Activated naive CD4-positive, alpha-beta T cell treated with anti-CD3 and anti-CD28 coated beads, Interleukin-2, amount 50 U/mL, for 16 hours (primary cell): Measurements from ENCODE around the gene DLX5.
A peak's percentile ranks its signal among the peaks of the same experiment; 100 is the strongest.

Experiments
- DNase-seq: peaks from one replicate; pipeline ENCODE4 v3.0.0-alpha.2; 2020

Gene DLX5

DNA sequence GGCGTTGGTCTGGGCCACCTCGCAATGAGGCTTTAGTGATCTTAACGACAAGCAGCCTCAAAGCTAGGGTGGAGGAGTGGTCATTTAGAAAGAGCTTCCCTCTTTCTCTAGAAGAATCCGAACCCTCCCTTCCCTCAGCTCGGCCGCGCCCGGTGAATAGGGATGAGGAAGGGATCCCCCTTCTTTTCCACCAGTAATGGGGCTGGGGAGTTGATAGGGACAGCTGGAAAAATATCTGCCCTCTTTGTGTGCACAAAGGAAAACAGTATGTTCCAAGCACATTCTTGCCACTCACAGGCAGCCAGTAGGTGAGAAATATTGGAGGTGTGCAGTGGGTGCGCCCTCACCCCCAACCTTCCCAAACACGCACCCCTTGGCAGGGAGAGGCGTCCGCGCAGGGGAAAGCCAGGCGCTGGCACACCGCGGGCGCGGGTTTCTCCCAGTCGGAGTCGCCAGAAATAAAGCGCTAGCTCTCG is 6.5 kb downstream of the DLX5 start:
- DNase-seq = no peak

DNA sequence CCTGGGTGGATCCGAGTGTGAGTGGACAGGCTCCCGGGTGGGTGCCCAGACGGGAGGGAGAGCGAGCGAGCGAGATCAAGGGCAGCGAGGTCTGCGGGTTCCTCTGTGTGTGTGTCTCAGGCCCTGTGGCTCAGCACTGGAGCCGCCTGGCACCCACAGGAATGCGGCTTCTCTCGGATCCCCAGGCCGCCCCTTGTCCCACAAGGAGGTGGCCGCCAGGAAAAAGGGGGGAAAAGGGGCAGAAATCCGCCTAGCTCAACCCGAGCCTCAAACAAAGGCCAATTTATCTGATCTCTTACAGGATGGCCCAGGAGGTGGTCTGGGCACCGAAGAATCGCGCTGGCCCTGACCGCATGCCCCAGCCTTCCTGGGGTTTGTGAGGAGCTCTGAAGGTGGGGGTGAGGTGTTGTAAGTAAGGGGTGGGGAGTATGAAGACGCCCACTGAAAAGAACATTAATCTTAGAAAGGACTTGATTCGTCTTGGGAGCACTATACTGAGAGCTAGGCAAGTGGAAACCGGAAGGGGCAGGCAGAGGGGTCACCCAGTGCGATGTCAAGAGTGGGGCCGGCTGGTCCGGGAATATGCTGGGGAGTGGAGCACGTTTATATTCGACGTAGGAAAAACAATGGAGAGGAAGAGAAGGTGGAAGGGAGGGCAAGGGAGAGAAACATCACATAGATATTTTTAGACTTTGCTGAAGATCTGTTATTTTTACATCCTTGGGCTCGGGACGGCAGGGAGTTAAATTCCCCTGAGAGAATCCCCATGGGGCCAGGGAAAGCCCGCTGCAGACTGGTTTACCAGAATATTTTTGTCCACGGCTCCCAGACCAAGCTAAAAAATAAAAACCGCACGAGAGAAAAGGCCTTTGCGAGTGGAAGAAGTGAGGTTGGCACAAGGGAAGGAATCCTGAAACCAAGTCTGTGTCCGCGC is 7.2 kb downstream of the DLX5 start:
- DNase-seq = no peak

DNA sequence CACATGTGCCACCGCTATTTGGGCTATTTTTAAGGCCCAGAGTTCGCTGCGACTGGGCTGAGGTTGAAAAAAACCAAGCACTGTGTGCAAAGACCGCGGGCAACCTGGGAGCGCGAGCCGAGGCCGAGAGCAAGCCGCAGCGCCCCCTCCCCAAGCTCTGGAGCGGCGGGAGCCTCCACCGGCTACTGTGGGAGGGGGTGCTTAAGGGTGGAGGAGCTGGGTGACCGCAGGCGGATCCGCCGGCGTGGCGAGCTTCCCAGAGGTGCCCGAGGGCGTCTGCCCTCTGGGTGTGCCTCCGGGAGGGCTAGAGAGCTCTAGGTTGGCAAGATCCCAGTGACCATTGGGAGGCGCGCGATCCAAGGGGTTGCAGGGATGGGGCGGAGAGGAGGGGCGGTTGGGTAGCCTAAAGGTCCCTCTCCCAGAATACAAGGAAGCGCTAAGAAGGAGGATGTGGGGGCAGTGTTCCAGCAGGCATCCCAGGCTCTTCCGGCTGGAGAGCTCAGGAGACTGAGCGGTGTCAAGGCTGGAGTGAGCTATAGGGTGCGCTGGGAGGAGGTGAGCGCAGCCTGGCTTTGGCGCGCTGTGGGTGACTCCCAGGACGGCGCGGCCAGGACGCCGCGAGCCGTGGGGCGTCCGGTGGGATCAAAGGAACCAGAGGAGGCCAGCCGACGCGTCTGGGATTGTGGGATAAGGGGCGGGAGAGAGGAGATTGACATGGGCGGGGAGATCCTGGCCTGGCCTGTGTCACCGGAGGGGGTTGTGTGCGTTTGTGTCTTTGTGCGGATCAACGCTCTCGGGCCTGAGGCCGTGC is 8.0 kb downstream of the DLX5 start:
- DNase-seq = no peak

DNA sequence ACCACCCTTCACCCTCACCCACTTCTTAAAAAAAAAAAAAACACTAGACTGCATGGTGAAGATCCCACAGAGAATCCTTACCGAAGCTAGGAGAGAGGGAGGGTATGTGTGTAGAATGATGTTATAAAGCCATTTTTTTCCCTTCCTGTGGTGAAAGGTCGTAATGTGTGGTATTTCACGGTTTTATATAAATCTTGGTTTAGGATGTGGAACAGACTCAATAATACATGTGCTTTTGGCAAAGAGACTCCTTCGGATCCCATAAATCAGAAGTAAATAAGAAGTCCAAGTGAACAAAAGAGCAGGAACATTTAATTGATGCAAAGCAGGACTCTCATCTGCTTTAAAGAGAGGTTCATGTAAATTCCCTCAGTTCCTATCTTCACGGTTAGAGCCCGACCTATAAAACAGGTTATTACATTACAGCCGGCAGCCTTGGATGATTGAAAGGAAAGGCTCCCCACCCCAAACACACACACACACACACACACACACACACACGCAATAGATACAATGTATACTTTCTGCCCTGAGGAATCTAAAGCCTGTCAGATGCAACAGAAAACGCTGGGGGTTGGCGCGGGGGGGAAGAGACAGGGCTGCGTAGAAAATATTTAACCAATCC is 8.8 kb downstream of the DLX5 start:
- DNase-seq = no peak

DNA sequence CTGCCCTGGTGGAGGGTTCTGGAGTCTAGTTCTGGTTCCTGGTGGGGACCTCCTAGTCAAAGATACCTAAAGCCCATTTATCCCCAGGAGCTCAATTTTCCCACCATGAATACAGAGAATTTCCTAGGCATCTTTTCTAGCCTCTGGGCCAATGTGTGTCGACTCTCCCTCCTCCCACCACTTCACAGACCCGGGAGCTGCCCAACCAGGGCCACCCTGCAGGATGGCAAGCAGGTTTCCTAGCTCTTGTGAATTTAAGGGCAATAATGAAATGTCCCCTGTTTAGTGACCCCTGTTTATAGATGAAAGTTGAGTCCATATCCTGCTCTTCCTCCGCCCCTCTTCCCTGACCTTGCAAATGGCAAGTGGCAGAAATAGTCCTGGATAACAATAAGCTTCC is 9.4 kb downstream of the DLX5 start:
- no peak for DNase-seq

DNA sequence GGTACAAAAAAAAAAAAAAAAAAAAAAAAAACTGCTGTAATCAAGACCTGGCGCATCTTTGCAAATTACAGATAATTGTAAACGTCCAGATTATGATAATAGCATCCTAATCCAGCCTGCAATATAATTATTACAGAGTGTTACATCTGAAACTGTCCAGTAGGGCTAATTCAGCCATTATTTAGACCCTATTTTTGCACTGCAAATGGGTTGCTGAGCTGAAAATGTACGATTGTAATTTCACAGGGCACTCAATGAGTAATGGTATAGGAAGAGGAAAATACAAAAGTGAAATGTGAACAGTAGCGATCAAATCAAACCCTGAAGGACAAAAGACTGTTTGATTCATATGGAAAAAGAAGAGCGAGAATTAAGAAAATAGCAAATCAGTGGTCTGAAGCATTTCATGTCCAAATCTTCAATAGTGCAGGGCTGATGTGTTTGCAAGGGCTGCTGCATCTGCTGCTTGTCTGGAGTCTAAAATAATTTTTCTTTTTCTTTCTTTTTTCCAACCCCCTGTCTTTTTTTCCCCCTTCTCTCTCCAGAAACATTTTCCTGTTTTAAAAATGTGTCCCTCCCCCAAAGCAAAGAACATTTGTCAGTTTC is 10.4 kb downstream of the DLX5 start:
- DNase-seq = no peak

DNA sequence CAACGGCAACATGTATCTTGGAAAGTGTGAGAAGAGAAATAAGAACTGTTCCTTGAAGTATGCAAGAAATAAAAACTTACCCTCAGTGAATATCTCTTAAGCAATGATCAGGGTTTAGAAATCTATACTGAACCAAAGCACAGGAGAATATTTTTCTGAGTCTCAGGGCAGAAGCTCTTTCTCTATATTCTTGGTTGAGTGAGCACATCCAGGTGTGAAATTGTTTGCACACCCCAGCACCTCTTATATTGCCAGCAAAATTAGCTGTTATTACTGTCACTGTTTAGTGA is 10.8 kb downstream of the DLX5 start:
- DNase-seq = no peak

DNA sequence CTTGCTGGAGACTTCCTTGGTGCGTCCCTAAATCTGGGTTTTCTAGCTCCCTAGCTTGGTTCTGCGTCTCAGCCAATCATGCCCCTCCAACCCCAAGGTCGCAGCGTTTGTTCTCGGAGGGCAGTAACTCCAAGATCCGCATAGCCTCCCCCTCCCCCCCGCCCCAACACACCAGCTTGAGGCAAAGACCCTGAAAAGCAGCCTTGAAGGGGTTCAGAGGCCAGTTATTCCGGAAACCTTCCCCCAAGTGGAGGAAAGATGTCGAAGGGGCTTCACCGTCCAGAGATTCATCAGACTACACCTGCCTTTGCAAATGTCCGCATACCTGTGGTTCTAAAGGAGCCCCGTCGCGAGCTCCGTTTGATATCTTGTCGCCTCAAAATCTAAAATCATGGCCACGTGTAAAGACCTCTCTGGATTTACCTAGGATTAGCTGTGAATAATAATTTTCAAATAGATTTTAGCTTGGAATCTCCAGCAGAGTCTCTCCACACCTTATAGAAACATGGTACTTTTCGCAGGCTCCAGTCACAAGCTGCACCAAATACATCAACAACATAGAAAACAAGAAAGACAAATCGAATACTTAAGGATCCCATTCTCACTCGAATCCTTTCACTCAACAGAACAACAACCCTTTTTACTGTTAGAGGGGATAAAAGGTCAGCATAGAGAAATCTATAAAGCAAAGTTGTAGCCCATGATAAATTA is 11.3 kb downstream of the DLX5 start:
- DNase-seq = no peak

DNA sequence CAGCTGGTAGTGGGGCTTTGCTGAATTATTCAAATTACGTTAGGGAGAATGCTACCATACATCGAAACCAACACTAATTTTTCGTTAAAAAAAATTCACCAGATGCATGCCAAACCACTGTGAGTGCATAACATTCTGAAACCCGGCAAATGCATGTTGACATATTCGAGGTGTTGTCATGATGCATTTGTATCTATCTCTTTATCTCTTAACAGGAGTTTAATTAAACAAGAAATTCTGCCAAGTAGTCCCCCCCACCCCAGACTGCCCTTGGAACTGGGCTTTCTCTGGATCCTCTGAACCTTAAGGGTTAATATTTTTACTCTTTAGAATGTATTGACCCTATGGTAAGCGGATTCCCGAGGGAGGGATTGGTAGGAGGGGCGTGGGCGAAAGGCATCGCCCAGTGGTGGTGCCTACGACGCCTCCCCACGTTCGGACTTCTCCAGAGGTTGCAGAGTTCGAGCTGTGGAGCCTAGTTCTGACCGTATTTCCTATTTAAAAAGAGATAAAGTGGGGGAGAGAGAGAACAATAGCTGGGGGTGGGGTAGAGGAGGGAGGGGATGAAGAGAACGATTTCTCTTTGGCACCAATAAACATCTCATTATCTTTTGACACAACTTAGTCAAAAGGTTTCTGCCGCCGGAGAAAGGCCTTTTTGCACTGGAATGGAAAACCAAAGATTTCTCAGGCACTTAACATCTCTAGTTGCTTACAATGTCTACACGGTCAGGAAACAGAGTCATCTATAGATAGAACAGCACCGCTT is 12.1 kb downstream of the DLX5 start:
- DNase-seq = no peak

DNA sequence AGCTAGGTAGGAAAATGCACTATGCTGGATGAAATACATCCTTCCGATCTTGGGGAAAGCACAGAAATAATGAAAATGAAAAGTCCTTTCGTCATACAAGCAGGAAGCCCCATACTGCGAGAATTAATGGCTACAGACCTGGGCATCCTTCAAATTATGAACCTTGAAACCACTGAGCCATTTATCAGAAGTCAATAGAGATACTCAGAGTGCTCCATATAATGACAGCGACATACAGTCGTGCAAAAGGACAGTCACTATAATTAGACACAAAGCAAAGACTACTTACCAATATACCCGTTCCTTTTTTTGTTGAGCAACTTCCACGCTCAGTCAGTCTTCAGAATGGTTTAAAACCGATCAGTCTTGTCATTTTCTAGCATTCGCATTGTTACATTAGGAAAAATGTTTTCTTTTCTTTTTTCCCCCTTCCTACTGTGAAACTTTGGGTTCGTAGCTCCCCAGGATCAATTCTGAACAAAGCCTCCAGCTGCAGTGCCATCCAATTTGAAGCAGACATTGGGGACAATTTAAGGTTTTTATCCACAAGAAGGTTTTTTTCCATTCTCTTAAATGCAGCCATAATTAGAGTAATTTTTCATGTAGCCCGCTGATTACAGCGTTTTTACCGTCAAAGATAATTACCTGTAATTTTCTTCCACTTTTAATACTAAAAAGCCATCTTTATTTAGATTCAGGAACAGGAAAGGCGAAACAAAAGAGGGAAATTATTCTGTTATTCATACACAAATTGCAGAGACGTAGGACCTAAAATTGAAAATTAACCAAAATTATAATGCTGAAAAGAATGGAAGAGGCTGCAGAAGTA is 12.9 kb downstream of the DLX5 start:
- DNase-seq = no peak

DNA sequence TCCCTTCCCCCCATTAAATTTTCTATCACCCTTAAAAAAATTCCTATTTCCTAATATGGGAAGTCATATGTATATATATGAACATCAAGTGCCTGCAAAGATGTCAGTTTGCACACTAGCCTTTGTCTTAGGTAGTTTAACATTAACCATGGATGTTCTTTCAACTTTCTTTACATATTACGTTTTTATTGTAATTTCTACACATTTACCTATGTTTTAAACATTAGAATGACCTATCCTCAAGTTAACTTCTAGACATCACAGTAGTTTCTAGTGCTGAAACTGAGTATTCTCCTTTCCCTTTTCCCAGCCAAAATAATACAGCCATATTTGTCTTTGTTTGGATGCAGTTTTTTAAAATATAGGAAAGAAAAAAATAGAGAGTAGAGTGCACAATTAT is 13.5 kb downstream of the DLX5 start:
- DNase-seq = no peak

DNA sequence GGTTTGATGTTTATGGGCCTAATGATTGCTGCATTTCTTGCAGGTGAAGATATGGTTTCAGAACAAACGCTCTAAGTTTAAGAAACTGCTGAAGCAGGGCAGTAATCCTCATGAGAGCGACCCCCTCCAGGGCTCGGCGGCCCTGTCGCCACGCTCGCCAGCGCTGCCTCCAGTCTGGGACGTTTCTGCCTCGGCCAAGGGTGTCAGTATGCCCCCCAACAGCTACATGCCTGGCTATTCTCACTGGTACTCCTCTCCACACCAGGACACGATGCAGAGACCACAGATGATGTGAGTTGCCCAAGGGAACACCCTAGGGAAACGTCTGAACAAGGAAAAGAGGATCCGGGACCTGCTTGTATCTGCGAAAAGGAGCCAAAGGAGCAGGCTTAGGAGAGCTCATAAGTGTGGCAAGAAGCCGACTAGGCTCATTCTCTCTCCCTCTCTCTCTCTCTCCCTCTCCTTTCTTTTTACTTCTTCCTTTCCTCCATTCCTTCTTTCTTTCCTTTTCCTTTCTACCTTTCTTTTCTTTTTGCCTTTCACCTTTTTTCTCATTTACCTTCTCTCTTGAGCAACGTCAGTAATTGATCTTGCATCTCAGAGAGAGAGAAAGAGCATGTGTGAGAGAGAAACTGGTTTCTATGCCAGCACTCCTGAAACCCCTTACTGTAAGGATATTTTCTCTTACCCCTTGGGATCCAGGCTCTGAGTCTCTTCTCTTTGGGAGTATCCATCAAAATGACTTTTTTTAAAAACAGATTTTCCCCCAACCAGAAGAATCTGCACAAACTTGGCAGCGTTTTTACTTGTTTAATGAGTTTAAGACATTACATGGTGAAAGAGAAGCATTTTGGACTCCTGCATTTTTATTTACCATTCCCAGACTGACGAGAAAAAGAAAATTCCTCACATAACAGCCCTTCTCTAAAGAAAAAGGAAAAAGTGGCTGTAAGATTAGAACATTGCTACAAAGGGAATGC is 14.6 kb downstream of the DLX5 start:
- no peak for DNase-seq

DNA sequence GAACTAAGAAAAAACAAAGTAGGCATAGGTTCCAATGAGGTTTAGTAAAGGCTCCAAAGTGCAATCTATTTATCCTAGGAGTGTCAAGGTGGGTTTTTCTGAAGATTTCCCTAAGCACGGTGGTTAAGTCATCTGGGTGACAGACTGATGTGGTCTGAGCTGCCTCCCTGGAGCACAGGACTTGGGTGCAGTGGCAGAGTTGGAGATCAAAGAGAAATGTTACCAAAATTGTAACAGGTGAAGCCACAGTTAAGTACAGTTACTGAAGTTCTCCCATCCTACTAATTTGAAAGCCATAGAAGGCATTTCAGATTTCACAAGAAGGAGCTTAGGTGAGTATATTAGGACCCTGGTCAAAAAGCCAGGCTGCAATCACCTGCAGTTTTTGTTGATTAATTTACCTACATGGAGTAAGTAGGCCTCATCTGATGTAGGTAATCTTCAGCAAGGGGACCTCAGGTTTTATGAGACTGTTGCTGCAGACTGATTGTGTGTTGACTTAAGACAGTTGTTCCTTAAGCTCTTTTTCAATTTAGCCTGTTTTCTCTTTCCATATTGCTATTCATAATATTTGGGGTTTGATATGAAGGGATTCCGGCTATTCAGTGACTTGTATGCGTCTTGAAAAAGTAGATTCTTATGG is 16.2 kb downstream of the DLX5 start:
- DNase-seq = no peak

DNA sequence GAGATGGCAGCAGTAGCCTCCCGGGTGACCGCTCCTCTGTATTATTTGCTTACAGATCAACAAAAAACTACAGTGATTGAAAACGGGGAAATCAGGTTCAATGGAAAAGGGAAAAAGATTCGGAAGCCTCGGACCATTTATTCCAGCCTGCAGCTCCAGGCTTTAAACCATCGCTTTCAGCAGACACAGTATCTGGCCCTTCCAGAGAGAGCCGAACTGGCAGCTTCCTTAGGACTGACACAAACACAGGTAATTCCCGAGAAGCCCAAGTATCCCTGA is 17.1 kb downstream of the DLX5 start:
- DNase-seq = no peak

DNA sequence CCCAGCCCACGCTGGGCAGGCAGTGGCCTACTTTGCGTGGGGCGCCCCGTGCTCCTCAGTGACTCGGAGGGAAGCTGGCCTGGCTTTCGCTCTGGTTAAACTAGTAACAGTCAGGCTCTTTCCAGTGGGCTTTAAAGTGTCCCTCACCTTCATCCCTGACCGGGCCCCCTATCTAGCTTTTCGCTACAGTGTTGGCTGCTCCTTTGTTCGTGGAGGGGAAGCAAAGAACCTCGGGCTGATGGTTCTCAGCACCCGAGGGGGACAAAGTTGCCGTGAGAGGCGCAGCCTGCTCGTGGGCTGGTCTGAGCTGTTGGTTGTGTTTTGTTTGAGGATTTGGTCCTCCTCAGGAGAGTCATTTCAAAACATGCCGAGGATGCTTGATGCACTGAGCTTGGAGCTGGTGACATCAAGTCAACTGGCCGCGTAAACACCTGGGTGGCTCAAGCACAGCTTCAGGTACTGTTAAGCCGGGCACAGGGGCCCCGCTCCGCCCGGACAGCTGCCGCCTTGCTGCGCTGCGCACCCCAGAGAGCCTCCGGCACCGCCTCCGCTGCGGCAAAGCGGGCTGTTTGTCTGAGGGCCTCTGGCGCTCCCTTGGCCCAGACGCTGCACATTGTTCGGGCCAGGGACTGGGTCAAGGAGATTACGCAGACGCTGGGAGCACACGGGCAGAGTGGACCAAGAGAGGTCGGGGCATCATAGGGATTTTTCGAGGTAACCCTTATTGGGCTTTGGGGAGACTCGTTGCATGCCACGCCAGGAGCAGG is 17.6 kb downstream of the DLX5 start:
- DNase-seq = no peak

DNA sequence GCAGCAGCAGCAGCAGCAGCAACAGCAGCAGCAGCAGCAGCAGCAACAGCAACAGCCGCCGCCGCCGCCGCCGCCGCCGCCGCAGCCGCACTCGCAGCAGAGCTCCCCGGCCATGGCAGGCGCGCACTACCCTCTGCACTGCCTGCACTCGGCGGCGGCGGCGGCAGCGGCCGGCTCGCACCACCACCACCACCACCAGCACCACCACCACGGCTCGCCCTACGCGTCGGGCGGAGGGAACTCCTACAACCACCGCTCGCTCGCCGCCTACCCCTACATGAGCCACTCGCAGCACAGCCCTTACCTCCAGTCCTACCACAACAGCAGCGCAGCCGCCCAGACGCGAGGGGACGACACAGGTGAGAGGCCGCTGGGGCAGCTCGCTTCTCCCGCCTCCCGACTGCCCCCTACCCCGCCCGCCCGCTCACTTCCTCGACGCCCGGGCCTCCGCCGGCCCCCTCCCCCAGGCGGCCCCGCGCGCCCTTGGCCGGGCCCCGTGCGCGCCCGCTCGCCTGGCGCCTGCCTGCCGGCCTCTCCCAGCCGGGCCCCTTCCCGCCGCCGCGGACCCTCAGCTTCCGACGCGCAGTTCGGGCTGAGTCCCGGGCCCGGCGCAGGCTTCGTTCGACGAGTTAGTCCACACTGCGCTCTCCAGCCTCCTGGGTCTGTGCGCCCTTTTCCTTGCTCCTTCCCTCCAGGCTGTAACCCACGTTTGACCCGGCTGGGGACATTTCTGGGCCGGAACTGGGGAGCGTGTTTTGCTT is 18.4 kb downstream of the DLX5 start:
- peak; percentile 32 for DNase-seq

DNA sequence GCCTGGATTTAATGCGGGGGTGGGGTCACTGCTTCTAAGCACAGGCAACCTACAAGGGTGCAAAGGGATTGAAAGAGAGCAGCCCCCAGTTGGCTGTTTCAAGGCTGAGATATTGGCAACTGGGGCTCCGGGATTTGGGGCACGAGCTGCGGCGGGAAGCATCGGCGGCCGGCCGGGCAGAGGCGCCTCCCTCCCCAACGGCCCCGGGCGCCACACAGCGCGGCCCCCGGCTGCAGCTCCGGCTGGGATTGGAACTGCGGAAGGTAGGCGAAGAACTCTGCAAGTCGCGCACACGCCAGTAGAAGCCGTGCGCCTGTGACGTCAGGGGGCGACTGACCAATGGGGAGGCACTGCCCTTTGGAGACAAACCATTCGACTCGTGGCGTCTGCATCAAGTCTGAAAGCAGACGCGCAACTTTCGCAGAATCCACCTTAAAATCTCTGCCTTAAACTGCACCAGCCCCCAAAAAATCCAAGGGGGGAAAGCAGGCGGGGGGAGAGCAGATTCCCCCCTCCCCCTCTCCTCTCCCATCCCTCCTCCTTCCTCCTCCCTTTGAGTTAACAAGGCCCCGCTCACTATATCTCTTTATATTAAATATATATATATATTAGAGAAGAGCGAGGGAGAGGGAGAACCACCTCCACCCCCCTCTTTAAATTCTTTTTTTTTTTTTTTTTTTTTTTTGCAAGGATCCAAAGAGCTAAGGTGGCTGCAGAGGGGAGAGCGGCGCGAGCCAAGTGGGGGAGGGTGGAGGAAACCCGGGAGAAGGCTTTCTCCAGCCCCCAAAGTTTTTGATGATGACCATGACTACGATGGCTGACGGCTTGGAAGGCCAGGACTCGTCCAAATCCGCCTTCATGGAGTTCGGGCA is 19.2 kb downstream of the DLX5 start, which contains the start of gene DLX6:
Gene DLX6, plus strand, starts transcription at position 371 of the 872 bp plus-strand sequence. Its CDS starts 425 bp downstream, at position 796.
- DNase-seq = no peak
